PC-3 (cell line): ENCODE data around the gene CEBPZ. TPM values are rescaled to one million over a fixed set of nuclear protein-coding genes. Genes with fewer than 3 reads are reported as not detected.

ENCODE experiments used
- ATAC-seq: fragments of 200-7000 bp; cut with Tn5 transposase; 2 replicates; pipeline ENCODE4 v1.9.1; 2020; ENCODE audit warnings: mild to moderate bottlenecking, moderate library complexity
- BruUV-seq: library from RNA; stranded (reverse); fragments of 400-500 nt; replicated peaks from 2 replicates; lab custom pipeline; 2021; lab: Mats Ljungman, UMichigan
- CTCF ChIA-PET: fragments of 300-600 bp; sonication (Branson Sonifier 250); formaldehyde crosslinking; loops from one replicate; lab custom pipeline; 2022; ENCODE audit warnings: antibody characterized with exemption; lab: Charles Lee
- POLR2A ChIA-PET: fragments of 300-600 bp; sonication (Branson Sonifier 250); formaldehyde crosslinking; loops from one replicate; lab custom pipeline; 2022; ENCODE audit warnings: antibody characterized with exemption; ENCODE audit not compliant: unreplicated experiment; lab: Charles Lee
- DNase-seq: peaks from one replicate; pipeline ENCODE4 v3.0.0-alpha.2; 2015
- H2AFZ ChIP-seq: fragments of 300-600 bp; sonication (generic); 2 replicates; pipeline ENCODE4 v1.6.0; 2016; ENCODE audit warnings: antibody characterized with exemption, low read length
- H3F3A ChIP-seq: fragments of 300-600 bp; sonication (generic); one replicate; pipeline ENCODE4 v1.6.0; 2017; ENCODE audit warnings: antibody characterized with exemption, low read length, control low read depth, mild to moderate bottlenecking; ENCODE audit not compliant: unreplicated experiment
- H3K27ac ChIP-seq: fragments of 300-600 bp; sonication (generic); 2 replicates; pipeline ENCODE4 v1.5.1; 2016; ENCODE audit warnings: mild to moderate bottlenecking, low read length
- H3K27me3 ChIP-seq: fragments of 300-600 bp; sonication (generic); 2 replicates; pipeline ENCODE4 v1.6.1; 2016; ENCODE audit warnings: low read length, mixed read lengths
- H3K36me3 ChIP-seq: fragments of 300-600 bp; sonication (generic); 2 replicates; pipeline ENCODE4 v1.6.1; 2016; ENCODE audit warnings: low read depth, mixed run types, low read length, mixed read lengths
- H3K4me1 ChIP-seq: fragments of 300-600 bp; sonication (generic); 2 replicates; pipeline ENCODE4 v1.5.1; 2016; ENCODE audit warnings: low read length; ENCODE audit not compliant: insufficient read depth
- H3K4me2 ChIP-seq: fragments of 300-600 bp; sonication (generic); 2 replicates; pipeline ENCODE4 v1.6.0; 2016; ENCODE audit warnings: low read length
- H3K4me3 ChIP-seq: fragments of 300-600 bp; sonication (generic); 2 replicates; pipeline ENCODE4 v1.5.1; 2016; ENCODE audit warnings: mild to moderate bottlenecking, low read length, mixed read lengths
- H3K79me2 ChIP-seq: fragments of 300-600 bp; sonication (generic); 2 replicates; pipeline ENCODE4 v1.6.1; 2017; ENCODE audit warnings: low read length, mixed read lengths
- H3K9ac ChIP-seq: fragments of 300-600 bp; sonication (generic); 2 replicates; pipeline ENCODE4 v1.6.0; 2016; ENCODE audit warnings: mild to moderate bottlenecking, low read length
- H3K9me2 ChIP-seq: fragments of 300-600 bp; sonication (generic); replicated peaks from 2 replicates; pipeline ENCODE4 v1.6.1; 2016; ENCODE audit warnings: mixed run types, low read length, mixed read lengths
- H3K9me3 ChIP-seq: fragments of 300-600 bp; sonication (generic); 2 replicates; pipeline ENCODE4 v1.6.1; 2016; ENCODE audit warnings: low read length, mixed read lengths
- H4K20me1 ChIP-seq: fragments of 300-600 bp; sonication (generic); 2 replicates; pipeline ENCODE4 v1.6.1; 2016; ENCODE audit warnings: low read length, mixed read lengths
- EZH2 ChIP-seq: fragments of 300-600 bp; sonication (generic); IDR thresholded peaks from one replicate; pipeline ENCODE4 v1.6.1; 2017; ENCODE audit warnings: antibody characterized with exemption, mild to moderate bottlenecking, low read length; ENCODE audit not compliant: unreplicated experiment
- EZH2phosphoT487 ChIP-seq: fragments of 300-600 bp; sonication (generic); IDR thresholded peaks from 2 replicates; pipeline ENCODE4 v1.6.1; 2018; ENCODE audit warnings: mild to moderate bottlenecking, antibody characterized with exemption, low read length, borderline replicate concordance
- intact Hi-C: fragments of 100-400 bp; cut with micrococcal nuclease; formaldehyde crosslinking; loops from 2 replicates; pipeline ENCODE4 v1.9.0; 2023
- total RNA-seq: library from RNA; depleted of rRNA; stranded (reverse); fragments of >200 nt; gene quantifications from 2 replicates; pipeline ENCODE4 v1.2.3, GENCODE V29; 2014
- TF ChIP-seq, protein P1 (sequence below): fragments of 300-600 bp; sonication (generic); conservative IDR thresholded peaks from 2 replicates; pipeline ENCODE4 v1.5.1; 2017; ENCODE audit warnings: antibody characterized with exemption, low read depth, mild to moderate bottlenecking, low read length

Gene CEBPZ
- total RNA-seq, 1 experiment from 2014 or later, result 39.8 TPM

DNA sequence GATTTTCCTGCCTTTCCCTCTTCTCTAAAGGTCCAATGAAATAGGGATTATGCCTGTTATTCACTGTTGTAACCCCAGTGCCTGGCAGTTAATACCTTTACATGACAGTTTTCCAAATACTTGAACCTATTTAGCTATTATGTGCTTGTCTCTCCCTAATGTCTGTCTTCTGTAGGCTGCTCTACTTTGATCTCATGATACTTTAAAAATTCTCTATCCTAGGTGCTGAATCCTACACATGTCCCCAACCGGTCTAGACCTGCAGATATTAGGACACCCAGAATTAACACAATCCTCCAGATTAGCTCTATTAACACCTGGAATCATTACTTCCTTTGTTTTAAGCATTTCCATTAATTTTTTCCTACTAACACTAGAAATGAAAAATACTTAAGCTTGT, 7.3 kb downstream of the CEBPZ start:
- Histone ChIP-seq H3K9me2 (no peaks in the 10 kb centered on the region), H4K20me1 (peaks cover 15% of the 10 kb centered on the region), H3K27ac (no peak overlapping the region), H2AFZ (no peak overlapping the region), H3K4me3 (no peak overlapping the region), H3K27me3 (no peaks in the 10 kb centered on the region), H3F3A (no peaks in the 10 kb centered on the region), H3K36me3 (peaks cover 64% of the 10 kb centered on the region), H3K4me1 (0 out of 2 replicates have a peak, but pooled peaks cover under 1% of the 10 kb centered on the region), H3K4me2 (no peak overlapping the region), H3K9me3 (no peaks in the 10 kb centered on the region), H3K9ac (no peak overlapping the region), H3K79me2 (peaks cover 52% of the 10 kb centered on the region)
- no peak for TF ChIP-seq EZH2phosphoT487
- TF ChIP-seq, protein P1, sequence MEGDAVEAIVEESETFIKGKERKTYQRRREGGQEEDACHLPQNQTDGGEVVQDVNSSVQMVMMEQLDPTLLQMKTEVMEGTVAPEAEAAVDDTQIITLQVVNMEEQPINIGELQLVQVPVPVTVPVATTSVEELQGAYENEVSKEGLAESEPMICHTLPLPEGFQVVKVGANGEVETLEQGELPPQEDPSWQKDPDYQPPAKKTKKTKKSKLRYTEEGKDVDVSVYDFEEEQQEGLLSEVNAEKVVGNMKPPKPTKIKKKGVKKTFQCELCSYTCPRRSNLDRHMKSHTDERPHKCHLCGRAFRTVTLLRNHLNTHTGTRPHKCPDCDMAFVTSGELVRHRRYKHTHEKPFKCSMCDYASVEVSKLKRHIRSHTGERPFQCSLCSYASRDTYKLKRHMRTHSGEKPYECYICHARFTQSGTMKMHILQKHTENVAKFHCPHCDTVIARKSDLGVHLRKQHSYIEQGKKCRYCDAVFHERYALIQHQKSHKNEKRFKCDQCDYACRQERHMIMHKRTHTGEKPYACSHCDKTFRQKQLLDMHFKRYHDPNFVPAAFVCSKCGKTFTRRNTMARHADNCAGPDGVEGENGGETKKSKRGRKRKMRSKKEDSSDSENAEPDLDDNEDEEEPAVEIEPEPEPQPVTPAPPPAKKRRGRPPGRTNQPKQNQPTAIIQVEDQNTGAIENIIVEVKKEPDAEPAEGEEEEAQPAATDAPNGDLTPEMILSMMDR, result no peak
- DNase-seq (no peak), ATAC-seq (no peak)
- BruUV-seq, result no TSS peak
- ChIA-PET POLR2A (no interaction called here), CTCF (no interaction called here)
- intact Hi-C loops, result no loop called here

DNA sequence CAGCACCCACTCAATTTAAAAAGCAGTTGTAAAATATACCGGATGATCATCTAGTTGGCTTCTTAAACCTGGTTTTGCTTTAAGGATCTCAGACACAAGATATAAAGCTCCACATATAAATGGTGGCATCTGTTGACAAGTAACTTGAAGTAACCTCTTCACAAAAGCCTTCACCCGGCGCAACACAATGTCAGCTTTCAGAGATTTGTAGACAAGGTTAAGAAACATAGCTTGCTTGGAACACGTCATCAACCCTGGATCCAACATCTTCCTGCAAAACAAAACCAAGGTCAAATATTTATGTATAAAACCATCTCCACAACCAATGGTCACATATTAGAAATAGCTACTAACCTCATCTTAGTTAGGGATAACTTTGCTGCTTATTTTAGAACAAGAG, 8.3 kb downstream of the CEBPZ start:
- Histone ChIP-seq H3K9ac (no peak overlapping the region), H3K4me1 (no peaks in the 10 kb centered on the region), H3K4me3 (no peak overlapping the region), H3K9me3 (no peaks in the 10 kb centered on the region), H3K79me2 (peaks cover 43% of the 10 kb centered on the region), H3F3A (no peaks in the 10 kb centered on the region), H3K4me2 (no peak overlapping the region), H3K27me3 (no peaks in the 10 kb centered on the region), H4K20me1 (peaks cover 15% of the 10 kb centered on the region), H3K36me3 (peaks cover 62% of the 10 kb centered on the region), H3K9me2 (no peaks in the 10 kb centered on the region), H2AFZ (no peak overlapping the region), H3K27ac (no peak overlapping the region)
- ATAC-seq (no peak), DNase-seq (no peak)
- no TSS peak for BruUV-seq
- intact Hi-C loops, result no loop called here
- ChIA-PET CTCF (no interaction called here), POLR2A (no interaction called here)
- TF ChIP-seq, protein P1, result no peak
- TF ChIP-seq EZH2 (no peak), EZH2phosphoT487 (no peak)

DNA sequence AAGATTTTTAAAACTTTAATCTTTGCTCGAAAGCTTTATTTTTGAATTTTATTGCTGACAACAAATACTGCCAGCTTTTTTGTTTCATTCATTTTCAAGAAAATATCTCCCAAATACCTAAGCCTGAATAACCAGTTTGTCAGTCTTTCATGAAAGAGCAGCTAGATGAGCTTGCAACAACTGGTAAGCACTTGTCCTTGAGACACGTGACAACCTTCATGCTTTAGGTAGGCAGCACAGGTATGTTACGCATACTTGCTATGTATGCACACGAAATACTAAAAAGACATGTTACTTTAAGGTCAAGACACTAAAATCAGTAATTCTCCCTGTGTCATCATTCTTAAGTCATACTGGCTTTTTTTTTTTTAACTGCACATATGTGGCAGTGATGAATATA, 12.3 kb downstream of the CEBPZ start:
- peaks cover 10% of the 10 kb centered on the region for H4K20me1 ChIP-seq
- H3K27ac ChIP-seq, result no peak overlapping the region
- no peaks in the 10 kb centered on the region for H3K27me3 ChIP-seq
- peaks cover 69% of the 10 kb centered on the region for H3K36me3 ChIP-seq
- no peaks in the 10 kb centered on the region for H3F3A ChIP-seq
- BruUV-seq, result no TSS peak
- H3K4me3 ChIP-seq, result no peak overlapping the region
- peaks cover 10% of the 10 kb centered on the region for H3K79me2 ChIP-seq
- ChIA-PET POLR2A (no interaction called here), CTCF (no interaction called here)
- H3K9ac ChIP-seq, result no peak overlapping the region
- intact Hi-C loops, result no loop called here
- TF ChIP-seq, protein P1, result no peak
- TF ChIP-seq EZH2phosphoT487 (no peak), EZH2 (no peak)
- H3K9me3 ChIP-seq, result no peaks in the 10 kb centered on the region
- H3K4me1 ChIP-seq, result no peaks in the 10 kb centered on the region
- no peak overlapping the region for H3K4me2 ChIP-seq
- no peaks in the 10 kb centered on the region for H3K9me2 ChIP-seq
- DNase-seq, result no peak
- H2AFZ ChIP-seq, result no peak overlapping the region
- ATAC-seq, result no peak
